Mesenteric fat pad (tissue), 1 donor: ENCODE data around the gene KSR2. TPM values are rescaled to one million over a fixed set of nuclear protein-coding genes. Genes with fewer than 3 reads are reported as not detected.
"Not testable (repeated sequence)": the region's sequence is repeated elsewhere in the genome, so short reads cannot be mapped to it uniquely, and the experiment has no call there.

Experiments
- DNase-seq: peaks from one replicate; pipeline ENCODE4 v3.0.0-alpha.2; 2020; ENCODE audit warnings: low spot score
- total RNA-seq: library from RNA; stranded (reverse); fragmentation: NEBNext Ultra II Directional; extraction: Animal tissue kit (Norgen Biotek cat#: 25700); gene quantifications from one replicate; pipeline ENCODE4 v1.2.1, GENCODE V29; 2021
- donor health status: DM: yes; HTN: yes; CAD: no.

Gene KSR2
- total RNA-seq, 1 donor from 2014 or later = not detected

DNA sequence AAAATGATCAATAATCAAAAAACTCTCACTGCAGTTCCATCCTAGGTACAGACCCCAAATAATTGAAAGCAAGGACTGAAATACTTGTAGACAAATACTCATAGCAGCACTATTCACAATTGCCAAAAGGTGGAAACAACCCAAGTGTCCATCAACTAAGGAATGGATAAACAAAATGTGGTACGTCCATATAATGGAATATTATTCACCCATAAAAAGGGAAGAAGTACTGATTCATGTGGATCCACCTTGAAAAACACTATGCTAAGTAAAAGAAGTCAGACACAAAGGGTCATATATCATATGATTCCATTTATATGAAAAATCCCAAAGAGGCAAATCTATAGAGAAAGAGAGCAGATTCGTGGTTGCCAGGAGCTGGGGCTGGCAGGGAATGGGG lies 202.8 kb downstream of the KSR2 start:
- no peak for DNase-seq

GRCh38 chr12:117762143-117762542 lies 206.6 kb downstream of the KSR2 start:
- no peak for DNase-seq

DNA sequence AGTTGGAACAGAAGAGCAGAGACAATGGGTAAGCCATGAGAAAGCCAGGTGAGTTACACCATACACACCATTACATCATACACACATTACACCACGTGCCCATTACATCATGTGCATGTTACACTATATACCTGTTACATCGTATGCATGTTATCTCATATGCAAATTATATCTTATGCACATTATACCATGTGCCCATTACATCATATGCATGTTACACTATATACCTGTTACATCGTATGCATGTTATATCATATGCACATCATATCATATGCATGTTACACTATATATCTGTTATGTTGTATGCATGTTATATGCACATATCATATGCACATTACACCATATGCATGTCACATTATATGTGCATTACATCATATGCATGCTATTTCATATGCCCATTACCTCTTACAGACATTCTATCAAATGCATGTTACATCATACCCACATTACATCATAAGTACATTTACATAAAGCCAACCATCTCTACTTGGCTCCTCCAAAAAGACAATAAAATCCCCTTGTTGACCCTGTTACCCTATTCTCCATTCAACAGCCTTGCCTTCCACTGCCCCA lies 207.2 kb downstream of the KSR2 start:
- no peak for DNase-seq

GRCh38 chr12:117760990-117761389 lies 207.8 kb downstream of the KSR2 start:
- no peak for DNase-seq

DNA sequence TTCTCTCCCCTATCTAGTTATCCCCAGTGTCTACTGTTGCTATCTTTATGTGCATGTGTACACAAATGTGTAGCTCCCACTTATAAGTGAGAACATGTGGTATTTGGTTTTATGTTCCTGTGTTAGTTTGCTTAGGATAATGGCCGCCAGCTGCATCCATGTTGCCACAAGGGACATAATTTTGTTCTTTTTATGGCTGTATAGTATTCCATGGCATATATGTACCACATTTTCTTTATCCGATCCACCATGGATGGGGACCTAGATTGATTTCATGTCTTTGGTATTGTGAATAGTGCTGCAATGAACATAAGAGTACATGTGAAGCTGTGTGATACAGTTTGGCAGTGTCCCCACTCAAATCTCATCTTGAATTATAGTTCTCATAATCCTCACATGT lies 218.1 kb downstream of the KSR2 start:
- DNase-seq = no peak

- DNase-seq = no peak
These were observed 219.4 kb downstream of the KSR2 start for GRCh38 chr12:117749431-117749830.

- DNase-seq = not testable (repeated sequence)
These were observed 222.4 kb downstream of the KSR2 start for GRCh38 chr12:117746358-117746757.

- DNase-seq = no peak
These were observed 224.4 kb downstream of the KSR2 start for GRCh38 chr12:117744418-117744817.

DNA sequence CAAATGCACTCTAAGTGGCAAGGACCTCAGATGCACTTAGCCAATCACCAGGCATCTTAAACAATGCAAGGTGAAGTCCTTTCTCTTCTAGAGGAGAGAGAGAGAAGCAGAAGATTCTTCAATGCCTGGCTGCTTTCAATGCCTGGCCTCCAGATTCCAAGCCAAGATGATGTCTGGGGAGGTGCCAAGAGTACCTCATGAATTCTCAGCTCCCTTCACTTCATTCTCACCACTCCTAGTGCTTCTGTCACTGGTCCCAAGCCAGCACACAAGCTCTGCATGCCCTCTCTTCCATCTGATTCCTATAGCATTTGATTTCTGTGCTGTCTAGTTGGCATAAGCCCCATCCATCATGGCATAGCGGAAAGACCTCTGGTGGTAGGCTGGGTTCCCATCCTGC lies 225.0 kb downstream of the KSR2 start:
- no peak for DNase-seq

- no peak for DNase-seq
These were observed 226.1 kb downstream of the KSR2 start for GRCh38 chr12:117742721-117743120.

GRCh38 chr12:117738233-117738632 lies 230.6 kb downstream of the KSR2 start:
- DNase-seq = no peak

- no peak for DNase-seq
These were observed 235.3 kb downstream of the KSR2 start for GRCh38 chr12:117733549-117733805.

DNA sequence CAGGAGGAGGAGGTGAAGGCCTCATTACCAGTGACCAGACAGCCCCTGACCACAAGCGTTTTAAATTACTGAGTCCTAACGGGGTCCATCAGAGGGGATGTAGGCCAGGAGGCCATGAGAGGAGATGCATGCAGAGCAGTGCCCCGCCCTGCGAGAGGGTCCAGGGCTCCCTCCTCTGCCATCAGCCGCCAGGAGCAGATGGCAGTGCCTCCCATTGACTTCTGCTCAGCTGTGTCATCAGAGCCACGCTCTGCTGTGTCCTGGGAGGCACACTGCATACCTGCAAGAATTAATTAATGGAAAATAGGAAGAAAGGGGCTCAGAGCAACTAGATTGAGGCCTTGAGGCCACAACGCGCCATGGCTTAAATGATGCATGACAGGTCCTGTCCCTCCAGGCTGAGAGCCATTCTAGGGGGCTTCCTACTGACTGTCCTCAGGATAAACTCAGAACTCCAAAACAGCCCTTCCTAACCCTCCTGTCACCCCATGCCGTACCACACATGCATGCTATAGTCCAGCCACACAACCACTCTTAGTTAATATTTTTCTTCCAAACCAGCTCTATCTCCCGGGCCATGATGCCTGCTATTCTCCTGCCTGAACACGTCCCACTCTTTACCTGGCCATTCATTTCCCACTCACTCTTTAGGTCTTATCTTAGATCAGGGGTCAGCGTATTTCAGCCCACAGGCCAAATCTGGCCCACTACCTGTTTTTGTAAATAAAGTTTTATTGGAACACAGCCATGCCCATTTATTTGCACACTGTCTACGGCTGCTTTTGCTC lies 235.8 kb downstream of the KSR2 start:
- DNase-seq = no peak

- not testable (repeated sequence) for DNase-seq
These were observed 237.7 kb downstream of the KSR2 start for GRCh38 chr12:117731131-117731530.

- DNase-seq = no peak
These were observed 241.5 kb downstream of the KSR2 start for GRCh38 chr12:117727301-117727700.

- no peak for DNase-seq
These were observed 244.2 kb downstream of the KSR2 start for GRCh38 chr12:117724543-117724942.

DNA sequence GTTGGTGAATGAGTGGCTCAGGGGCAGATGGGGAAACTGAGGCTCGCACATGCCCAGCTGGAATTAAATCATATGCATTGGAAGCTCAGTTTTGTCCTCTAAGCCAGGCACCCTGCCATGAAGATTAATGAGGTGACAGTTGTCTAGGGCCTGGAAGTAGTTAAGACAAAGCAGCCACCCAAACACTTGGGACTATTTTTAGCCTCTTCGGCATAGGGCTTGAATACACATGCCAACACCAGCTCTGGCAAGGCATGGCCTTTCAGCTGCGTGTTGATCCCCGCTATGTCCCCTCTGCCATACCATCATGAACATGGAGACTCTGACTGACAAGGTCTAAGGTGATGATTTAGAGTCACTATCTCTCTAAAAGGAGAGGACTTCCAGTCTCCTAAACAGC lies 250.2 kb downstream of the KSR2 start:
- no peak for DNase-seq

GRCh38 chr12:117718141-117718540 lies 250.6 kb downstream of the KSR2 start:
- no peak for DNase-seq

- DNase-seq = no peak
These were observed 254.6 kb downstream of the KSR2 start for GRCh38 chr12:117714203-117714602.

DNA sequence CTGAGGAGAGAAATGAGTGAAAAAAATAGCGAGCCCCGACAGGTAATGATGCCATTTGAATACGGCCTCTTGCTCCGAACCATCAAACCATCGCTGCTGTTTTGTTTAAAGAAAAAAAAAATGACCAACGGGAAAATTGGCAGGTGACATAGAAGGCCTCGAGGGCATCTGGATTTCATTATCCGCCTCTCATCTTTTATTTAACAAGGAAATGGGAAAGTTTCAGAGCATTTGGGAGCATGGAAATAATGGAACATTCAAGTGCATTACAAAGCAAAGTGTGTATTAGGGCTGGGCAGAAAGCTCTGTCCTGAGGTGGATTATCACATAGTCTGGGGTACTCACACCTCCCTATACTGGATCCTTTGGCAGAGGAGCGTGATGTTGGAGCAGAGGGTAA lies 258.7 kb downstream of the KSR2 start:
- no peak for DNase-seq

DNA sequence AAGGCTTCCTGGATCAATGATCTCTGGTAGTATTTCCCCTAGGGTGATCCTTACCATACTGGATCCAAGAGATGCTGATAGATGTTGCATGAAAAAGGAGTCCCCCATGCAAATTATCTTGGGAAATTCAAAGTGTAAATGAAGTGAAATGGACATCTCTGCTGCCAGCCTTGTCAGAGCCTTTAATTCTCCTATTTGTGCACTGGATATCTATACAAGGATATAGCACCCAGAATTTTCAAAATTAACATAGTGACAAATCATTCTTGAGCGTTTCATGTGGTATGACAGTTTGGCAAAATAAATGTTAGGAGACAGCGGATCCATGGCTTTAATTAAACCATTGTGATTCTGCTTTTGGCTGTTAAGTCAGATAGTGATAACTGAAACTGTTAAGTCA lies 260.9 kb downstream of the KSR2 start:
- DNase-seq = no peak

- no peak for DNase-seq
These were observed 265.2 kb downstream of the KSR2 start for GRCh38 chr12:117703584-117703983.

DNA sequence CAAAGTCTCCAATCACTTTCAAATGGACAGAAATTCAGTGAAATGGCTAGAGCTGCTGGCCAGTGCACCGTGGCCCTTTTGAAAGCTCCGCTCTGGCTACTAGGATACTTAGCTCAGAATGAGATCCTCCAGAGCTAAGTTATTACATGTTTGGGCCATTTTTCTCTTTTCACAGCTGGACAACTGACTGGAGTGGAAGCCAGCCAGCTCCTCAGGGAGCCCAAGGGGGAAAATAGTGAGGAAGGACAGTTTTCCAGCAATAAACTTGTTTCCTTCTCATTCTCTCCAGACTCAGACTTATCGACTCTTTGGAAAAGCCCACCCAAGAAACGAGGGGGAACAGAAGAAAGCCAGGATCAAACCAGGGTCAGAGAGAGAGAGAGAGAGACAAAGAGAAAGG lies 266.0 kb downstream of the KSR2 start:
- no peak for DNase-seq
